22Rv1 (cell line): ENCODE results near the gene TSPAN16.

Source experiments
- H3K27ac ChIP-seq: fragments of 450-650 bp; 2 replicates; pipeline ENCODE4 v1.5.1; 2017
- ZFX ChIP-seq: fragments of 450-650 bp; IDR thresholded peaks from 2 replicates; pipeline ENCODE4 v1.6.1; 2017; ENCODE audit warnings: antibody characterized with exemption, borderline replicate concordance
- TF ChIP-seq, protein P1 (sequence below): fragments of 450-650 bp; IDR thresholded peaks from 2 replicates; pipeline ENCODE4 v1.5.1; 2017; ENCODE audit warnings: mild to moderate bottlenecking

The TSPAN16 gene

DNA sequence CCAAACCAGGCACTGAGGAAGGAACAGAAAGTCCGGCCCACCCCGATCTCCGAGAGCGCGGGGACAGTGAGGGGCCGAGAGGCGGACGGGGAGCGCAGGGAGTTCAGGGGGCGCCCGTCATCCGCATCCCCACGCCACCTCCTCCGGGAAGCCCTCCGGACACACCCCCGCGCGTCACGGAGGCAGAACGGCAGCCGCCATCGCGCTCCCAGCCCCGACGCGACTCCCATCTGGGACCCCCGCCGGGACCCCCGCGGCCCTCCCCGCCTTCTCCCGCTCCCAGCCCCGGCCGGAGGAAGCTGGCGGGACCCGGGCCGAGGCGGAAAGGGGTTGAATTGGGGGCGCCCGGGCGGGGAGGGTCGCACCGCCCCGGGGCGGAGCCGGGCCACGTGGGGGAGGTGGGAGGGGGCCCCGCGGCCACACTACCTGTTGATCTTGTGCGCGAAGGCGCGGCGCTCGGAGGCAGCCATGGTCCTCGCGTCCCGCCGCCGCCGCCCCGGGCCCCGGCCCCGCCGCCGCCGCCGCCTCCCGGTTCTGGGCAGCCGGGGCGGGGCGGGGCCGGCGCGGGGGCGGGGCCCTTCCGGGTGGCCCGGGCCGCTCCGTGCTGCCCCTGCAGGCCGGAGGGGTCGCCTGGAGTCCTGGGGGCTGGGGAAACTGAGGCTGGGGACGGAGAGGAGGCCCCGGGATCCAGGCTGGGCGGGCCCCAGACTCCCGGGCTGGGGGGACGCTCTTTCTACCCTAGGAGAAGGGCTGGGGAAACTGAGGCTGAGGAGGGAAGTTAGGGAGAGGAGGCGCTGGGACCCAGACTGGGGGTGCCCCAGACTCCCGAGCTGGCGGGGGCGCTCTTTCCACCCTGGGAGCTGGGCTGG, 33.8 kb upstream of the TSPAN16 start, which contains the start of gene DOCK6:
DOCK6 (minus strand) TSS at position 554 of the 869 bp plus-strand sequence; CDS start at position 470, 84 bp downstream.
- H3K27ac ChIP-seq = peak within 1 kb of the TSS; percentile 64
- no peak for TF ChIP-seq ZFX
- TF ChIP-seq, protein P1, sequence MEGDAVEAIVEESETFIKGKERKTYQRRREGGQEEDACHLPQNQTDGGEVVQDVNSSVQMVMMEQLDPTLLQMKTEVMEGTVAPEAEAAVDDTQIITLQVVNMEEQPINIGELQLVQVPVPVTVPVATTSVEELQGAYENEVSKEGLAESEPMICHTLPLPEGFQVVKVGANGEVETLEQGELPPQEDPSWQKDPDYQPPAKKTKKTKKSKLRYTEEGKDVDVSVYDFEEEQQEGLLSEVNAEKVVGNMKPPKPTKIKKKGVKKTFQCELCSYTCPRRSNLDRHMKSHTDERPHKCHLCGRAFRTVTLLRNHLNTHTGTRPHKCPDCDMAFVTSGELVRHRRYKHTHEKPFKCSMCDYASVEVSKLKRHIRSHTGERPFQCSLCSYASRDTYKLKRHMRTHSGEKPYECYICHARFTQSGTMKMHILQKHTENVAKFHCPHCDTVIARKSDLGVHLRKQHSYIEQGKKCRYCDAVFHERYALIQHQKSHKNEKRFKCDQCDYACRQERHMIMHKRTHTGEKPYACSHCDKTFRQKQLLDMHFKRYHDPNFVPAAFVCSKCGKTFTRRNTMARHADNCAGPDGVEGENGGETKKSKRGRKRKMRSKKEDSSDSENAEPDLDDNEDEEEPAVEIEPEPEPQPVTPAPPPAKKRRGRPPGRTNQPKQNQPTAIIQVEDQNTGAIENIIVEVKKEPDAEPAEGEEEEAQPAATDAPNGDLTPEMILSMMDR = peak; percentile 78

DNA sequence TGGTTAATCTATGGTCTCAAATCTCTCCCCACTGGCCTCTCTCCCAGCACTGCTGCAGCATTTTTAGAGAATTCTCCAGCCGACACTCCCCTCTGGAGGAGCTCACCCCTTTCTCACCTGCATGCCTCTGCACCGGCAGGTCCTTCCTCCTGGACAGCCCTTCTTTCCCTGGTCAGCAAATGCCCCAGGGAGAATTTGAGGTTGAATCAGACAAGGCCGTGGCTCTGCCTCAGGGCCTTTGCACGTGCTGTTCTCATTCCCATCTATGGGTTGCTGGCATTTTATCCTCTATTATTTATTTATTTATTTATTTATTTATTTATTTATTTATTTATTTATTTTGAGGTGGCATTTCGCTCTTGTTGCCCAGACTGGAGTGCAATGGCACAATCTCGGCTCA, 32.2 kb upstream of the TSPAN16 start:
- H3K27ac ChIP-seq = no peak overlapping the region
- TF ChIP-seq ZFX = no peak
- TF ChIP-seq, protein P1 = no peak

- TF ChIP-seq ZFX = no peak
- TF ChIP-seq, protein P1 = no peak
- peak overlapping the region; percentile 52 for H3K27ac ChIP-seq
These were observed 31.3 kb upstream of the TSPAN16 start for GRCh38 chr19:11264452-11265176.

DNA sequence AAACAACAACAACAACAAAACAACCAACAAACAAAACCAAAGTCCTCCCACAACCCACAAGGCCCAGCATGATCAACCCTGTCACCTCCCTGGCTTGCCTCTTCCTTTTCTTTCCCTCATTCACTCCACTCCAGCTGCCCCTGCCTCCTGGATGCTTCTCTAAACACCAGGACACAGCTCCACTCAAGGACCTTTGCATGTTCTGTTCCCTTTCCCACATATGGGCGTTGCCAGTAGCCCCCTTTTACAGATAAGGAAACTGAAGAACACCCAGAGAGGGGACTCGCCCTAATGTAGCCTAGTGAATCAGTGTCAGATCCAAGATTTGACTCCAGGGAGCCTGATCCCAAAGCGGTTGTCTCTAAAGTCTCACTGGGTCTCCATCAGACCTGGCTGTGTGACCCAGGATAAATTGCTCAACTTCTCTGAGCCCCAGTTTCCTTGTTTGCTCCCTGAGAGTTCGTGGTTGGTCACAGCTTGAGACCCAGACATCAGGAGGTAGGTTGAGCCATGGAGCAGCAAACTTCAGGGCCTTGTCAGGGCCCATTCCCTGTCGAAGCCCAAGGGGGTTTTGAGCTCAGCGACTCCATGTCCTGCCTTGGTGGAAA, 30.7 kb upstream of the TSPAN16 start:
- peak overlapping the region; percentile 52 for H3K27ac ChIP-seq
- no peak for TF ChIP-seq ZFX
- TF ChIP-seq, protein P1 = no peak

DNA sequence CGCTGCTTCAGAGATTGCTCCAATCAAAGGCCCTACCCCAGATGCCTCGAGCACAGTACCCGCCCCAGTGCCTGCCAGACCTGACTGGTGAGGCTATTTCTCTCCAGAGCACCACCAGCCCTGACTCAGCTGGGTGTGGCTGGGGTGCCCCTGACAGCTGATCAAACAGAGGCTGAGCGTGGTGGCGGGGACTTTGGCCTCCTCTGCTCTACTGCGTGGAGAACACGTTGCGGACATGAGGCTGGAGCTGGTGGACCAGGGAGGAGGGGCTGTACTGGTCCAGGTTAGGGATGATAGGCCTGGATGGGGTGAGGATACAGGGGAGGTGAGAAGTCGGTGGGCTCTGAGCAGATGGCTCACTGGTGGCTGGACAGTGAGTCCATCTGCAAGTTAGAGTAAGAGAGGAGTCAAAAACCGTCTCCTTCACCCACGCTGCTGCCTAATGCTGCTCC, 30.1 kb upstream of the TSPAN16 start:
- no peak for TF ChIP-seq ZFX
- TF ChIP-seq, protein P1 = no peak
- no peak overlapping the region for H3K27ac ChIP-seq

DNA sequence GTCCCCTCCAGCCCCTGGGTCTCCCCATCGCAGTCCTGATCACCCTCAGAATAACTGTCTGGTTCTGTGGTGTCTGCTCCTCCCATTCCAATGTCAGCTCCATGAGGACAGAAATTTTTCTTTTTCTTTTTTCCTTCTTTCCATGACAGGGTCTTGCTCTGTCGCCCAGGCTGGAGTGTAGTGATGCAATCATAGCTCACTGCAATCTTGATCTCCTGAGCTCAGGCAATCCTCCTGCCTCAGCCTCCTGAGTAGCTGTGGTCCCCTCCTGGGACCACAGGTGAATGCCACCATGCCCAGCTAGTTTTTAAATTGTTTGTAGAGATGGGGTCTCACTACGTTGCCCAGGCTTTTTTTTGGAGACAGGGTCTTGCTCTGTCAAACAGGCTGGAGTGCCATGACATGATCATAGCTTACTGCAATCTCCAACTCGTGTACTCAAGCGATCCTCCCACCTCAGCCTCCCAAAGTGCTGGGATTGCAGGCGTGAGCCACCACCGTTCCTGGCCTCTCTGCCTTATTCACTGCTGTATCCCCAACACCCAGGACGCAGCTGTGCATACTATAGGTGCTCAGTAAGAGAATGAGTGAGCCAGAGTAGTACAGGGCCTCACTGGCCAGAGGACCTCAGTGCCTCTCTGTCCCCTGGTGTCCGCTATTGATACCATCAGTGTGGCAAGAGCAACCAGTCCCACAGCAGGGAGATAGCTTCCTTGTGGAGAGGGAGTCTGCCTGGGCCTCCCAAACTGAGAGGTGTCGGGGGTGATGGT, 28.5 kb upstream of the TSPAN16 start:
- H3K27ac ChIP-seq = no peak overlapping the region
- TF ChIP-seq, protein P1 = no peak
- no peak for TF ChIP-seq ZFX
